Astrocyte (in vitro differentiated cells and primary cell): ENCODE results near the gene PCDH17. TPM values are rescaled to one million over a fixed set of nuclear protein-coding genes. Genes with fewer than 3 reads are reported as not detected.

ENCODE experiments used
- DNase-seq: peaks from one replicate; pipeline ENCODE4 v3.0.0-alpha.2; 2010; ENCODE audit warnings: low read depth
- FAIRE-seq: peaks from 2 replicates; lab custom pipeline; 2011; peaks lifted over from hg19 to GRCh38; lab: Jason Lieb, UNC
- H2AFZ ChIP-seq: 2 replicates; pipeline ENCODE4 v1.6.0; 2012; ENCODE audit warnings: low read depth, low read length, inconsistent platforms
- H3K27ac ChIP-seq: 2 replicates; pipeline ENCODE4 v1.5.1; 2011; ENCODE audit warnings: low read depth, low read length, inconsistent platforms
- H3K27me3 ChIP-seq: 2 replicates; pipeline ENCODE4 v1.6.0; 2011; ENCODE audit warnings: low read length, inconsistent platforms; ENCODE audit not compliant: insufficient read depth
- H3K36me3 ChIP-seq: 2 replicates; pipeline ENCODE4 v1.5.1; 2011; ENCODE audit warnings: low read length, inconsistent platforms; ENCODE audit not compliant: insufficient read depth
- H3K4me1 ChIP-seq: 2 replicates; pipeline ENCODE4 v1.5.1; 2011; ENCODE audit warnings: low read length, inconsistent platforms; ENCODE audit not compliant: insufficient read depth
- H3K4me2 ChIP-seq: 2 replicates; pipeline ENCODE4 v1.6.0; 2012; ENCODE audit warnings: low read length, inconsistent platforms
- H3K4me3 ChIP-seq: 2 replicates; pipeline ENCODE4 v1.5.1; 2011; ENCODE audit warnings: low read depth, mild to moderate bottlenecking, low read length, inconsistent platforms; ENCODE audit not compliant: insufficient read depth
- H3K79me2 ChIP-seq: 2 replicates; pipeline ENCODE4 v1.6.0; 2012; ENCODE audit warnings: mild to moderate bottlenecking, low read length, inconsistent platforms; ENCODE audit not compliant: insufficient read depth
- H3K9ac ChIP-seq: 2 replicates; pipeline ENCODE4 v1.6.0; 2012; ENCODE audit warnings: mild to moderate bottlenecking, low read length, inconsistent platforms
- H3K9me3 ChIP-seq: 2 replicates; pipeline ENCODE4 v1.5.1; 2012; ENCODE audit warnings: low read depth, mild to moderate bottlenecking, low read length, inconsistent platforms; ENCODE audit not compliant: insufficient read depth
- H4K20me1 ChIP-seq: 2 replicates; pipeline ENCODE4 v1.6.0; 2012; ENCODE audit warnings: low read length, inconsistent platforms; ENCODE audit not compliant: insufficient read depth
- H3K27ac Mint-ChIP-seq: one replicate; pipeline ENCODE4 v1.8.0; 2021; ENCODE audit warnings: mild to moderate bottlenecking, mixed read lengths; ENCODE audit not compliant: unreplicated experiment
- H3K27me3 Mint-ChIP-seq: one replicate; pipeline ENCODE4 v1.8.0; 2021; ENCODE audit warnings: low read depth, mixed read lengths; ENCODE audit not compliant: unreplicated experiment
- H3K36me3 Mint-ChIP-seq: one replicate; pipeline ENCODE4 v1.8.0; 2021; ENCODE audit warnings: low read depth, mixed read lengths; ENCODE audit not compliant: unreplicated experiment
- H3K4me1 Mint-ChIP-seq: one replicate; pipeline ENCODE4 v1.8.0; 2021; ENCODE audit warnings: low read depth, mixed read lengths; ENCODE audit not compliant: unreplicated experiment
- H3K4me3 Mint-ChIP-seq: one replicate; pipeline ENCODE4 v1.8.0; 2021; ENCODE audit warnings: mild to moderate bottlenecking, moderate library complexity, mixed read lengths; ENCODE audit not compliant: unreplicated experiment
- H3K9me3 Mint-ChIP-seq: one replicate; pipeline ENCODE4 v1.8.0; 2021; ENCODE audit warnings: mild to moderate bottlenecking, mixed read lengths; ENCODE audit not compliant: unreplicated experiment
- EZH2 ChIP-seq: IDR thresholded peaks from 2 replicates; pipeline ENCODE4 v1.6.1; 2012; ENCODE audit warnings: mild to moderate bottlenecking, low read length, inconsistent platforms; ENCODE audit not compliant: insufficient read depth
- total RNA-seq: library from RNA; stranded (reverse); gene quantifications from 2 replicates; pipeline ENCODE4 v1.2.1, GENCODE V29; 2021
- TF ChIP-seq, protein P1 (sequence below): IDR thresholded peaks from 2 replicates; pipeline ENCODE4 v1.5.1; 2011; ENCODE audit warnings: low read depth, mild to moderate bottlenecking, inconsistent platforms, low read length, moderate library complexity; ENCODE audit not compliant: insufficient read depth

The PCDH17 gene
- total RNA-seq, 1 donor from 2014 or later: 2.1 TPM

DNA sequence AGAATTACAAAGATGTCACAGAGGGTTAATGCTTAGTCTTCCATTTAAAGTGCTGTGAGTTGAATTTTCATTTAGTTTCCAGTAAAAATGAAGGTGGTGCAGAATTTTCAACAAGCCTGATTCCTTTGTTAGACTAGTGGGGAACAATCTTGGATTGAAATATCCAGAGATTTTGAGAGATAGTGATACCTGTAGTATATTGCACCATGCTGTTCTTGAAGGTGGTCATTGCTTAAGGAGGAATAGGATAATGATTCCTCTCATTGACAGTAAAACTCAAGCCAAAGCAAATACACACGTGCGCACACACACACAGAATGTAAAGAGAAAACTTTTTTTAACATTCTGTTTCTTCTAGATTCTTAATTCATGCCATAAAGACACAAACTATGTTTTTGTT, 5.3 kb downstream of the PCDH17 start:
- peaks cover 9% of the 10 kb centered on the region for H3K9me3 ChIP-seq
- TF ChIP-seq EZH2: no peak
- TF ChIP-seq, protein P1, sequence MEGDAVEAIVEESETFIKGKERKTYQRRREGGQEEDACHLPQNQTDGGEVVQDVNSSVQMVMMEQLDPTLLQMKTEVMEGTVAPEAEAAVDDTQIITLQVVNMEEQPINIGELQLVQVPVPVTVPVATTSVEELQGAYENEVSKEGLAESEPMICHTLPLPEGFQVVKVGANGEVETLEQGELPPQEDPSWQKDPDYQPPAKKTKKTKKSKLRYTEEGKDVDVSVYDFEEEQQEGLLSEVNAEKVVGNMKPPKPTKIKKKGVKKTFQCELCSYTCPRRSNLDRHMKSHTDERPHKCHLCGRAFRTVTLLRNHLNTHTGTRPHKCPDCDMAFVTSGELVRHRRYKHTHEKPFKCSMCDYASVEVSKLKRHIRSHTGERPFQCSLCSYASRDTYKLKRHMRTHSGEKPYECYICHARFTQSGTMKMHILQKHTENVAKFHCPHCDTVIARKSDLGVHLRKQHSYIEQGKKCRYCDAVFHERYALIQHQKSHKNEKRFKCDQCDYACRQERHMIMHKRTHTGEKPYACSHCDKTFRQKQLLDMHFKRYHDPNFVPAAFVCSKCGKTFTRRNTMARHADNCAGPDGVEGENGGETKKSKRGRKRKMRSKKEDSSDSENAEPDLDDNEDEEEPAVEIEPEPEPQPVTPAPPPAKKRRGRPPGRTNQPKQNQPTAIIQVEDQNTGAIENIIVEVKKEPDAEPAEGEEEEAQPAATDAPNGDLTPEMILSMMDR: no peak
- FAIRE-seq (no peak), DNase-seq (no peak)
- H3K27ac Mint-ChIP-seq: no peak overlapping the region
- H3K27me3 ChIP-seq: peaks cover 28% of the 10 kb centered on the region
- H3K9me3 Mint-ChIP-seq: peaks cover 17% of the 10 kb centered on the region
- H3K4me2 ChIP-seq: no peak overlapping the region
- no peak overlapping the region for H3K9ac ChIP-seq
- H3K36me3 ChIP-seq: no peaks in the 10 kb centered on the region
- no peak overlapping the region for H3K4me3 ChIP-seq
- no peaks in the 10 kb centered on the region for H4K20me1 ChIP-seq
- H3K79me2 ChIP-seq: no peaks in the 10 kb centered on the region
- H2AFZ ChIP-seq: no peak overlapping the region
- no peaks in the 10 kb centered on the region for H3K36me3 Mint-ChIP-seq
- H3K27ac ChIP-seq: no peak overlapping the region
- no peaks in the 10 kb centered on the region for H3K4me1 ChIP-seq
- H3K27me3 Mint-ChIP-seq: peaks cover 28% of the 10 kb centered on the region
- no peaks in the 10 kb centered on the region for H3K4me1 Mint-ChIP-seq
- no peak overlapping the region for H3K4me3 Mint-ChIP-seq

DNA sequence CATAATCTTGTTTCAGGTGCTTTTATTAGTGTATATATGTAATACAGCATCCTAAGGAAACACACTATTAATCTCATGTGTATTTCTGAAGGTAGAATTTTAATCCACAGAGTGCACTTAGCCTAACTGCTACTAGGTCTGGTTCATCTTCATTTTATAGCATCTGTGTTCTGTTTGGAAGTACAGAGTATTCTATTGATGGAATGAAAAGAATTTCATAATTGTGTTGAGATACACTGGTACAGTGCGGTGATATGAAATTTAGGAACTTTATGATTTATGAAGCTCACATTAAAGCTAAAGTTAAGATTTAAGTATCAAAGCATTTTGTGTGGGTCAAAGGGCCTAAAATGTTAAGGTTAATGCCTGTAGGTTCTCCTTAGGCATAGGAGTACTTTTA, 6.0 kb downstream of the PCDH17 start:
- Mint-ChIP-seq H3K4me3 (no peak overlapping the region), H3K27ac (no peak overlapping the region), H3K36me3 (no peaks in the 10 kb centered on the region), H3K27me3 (peaks cover 21% of the 10 kb centered on the region), H3K4me1 (no peaks in the 10 kb centered on the region), H3K9me3 (peaks cover 12% of the 10 kb centered on the region)
- no peak for FAIRE-seq
- no peak overlapping the region for H3K4me2 ChIP-seq
- H3K4me3 ChIP-seq: no peak overlapping the region
- no peaks in the 10 kb centered on the region for H3K4me1 ChIP-seq
- no peak overlapping the region for H2AFZ ChIP-seq
- no peaks in the 10 kb centered on the region for H3K79me2 ChIP-seq
- TF ChIP-seq, protein P1: no peak
- TF ChIP-seq EZH2: no peak
- no peaks in the 10 kb centered on the region for H3K36me3 ChIP-seq
- H3K9me3 ChIP-seq: peaks cover 9% of the 10 kb centered on the region
- no peaks in the 10 kb centered on the region for H4K20me1 ChIP-seq
- no peak overlapping the region for H3K9ac ChIP-seq
- no peak for DNase-seq
- H3K27me3 ChIP-seq: peaks cover 25% of the 10 kb centered on the region
- no peak overlapping the region for H3K27ac ChIP-seq

DNA sequence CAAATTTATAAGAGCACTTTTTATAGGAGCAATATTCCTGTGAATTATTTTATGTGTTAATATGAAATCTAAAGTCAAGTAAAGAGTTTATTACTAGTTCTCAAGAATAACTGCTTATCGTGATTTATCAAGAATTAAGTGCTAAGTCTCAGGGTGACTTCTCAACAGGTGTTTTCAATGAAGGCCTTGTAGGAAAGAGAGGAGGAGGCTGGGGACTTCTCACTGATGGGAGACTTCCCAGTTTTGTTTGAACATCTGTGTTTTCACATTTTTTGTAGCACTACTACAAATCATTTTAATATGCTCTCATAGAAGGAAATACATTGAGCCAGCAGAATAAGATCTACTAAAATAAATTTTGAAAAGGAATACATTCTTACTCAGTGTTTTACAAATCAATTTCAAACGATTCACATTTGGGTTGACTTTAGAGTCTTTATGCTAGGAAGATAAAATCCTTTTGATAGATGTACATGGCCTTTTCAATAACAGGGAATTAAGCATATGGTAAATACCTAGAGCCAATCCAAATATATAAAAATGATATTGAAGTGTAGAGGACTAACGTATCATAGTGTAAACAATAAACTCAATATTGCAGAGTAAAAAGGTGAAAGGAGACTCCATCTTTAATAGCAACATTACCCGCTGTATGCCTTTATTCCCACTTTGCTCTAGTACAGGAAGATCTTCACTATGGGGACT, 6.8 kb downstream of the PCDH17 start:
- Histone ChIP-seq H3K9ac (no peak overlapping the region), H3K4me1 (no peaks in the 10 kb centered on the region), H3K36me3 (no peaks in the 10 kb centered on the region), H3K79me2 (no peaks in the 10 kb centered on the region), H4K20me1 (no peaks in the 10 kb centered on the region), H3K4me2 (no peak overlapping the region), H3K4me3 (no peak overlapping the region), H3K27ac (no peak overlapping the region), H3K27me3 (peaks cover 18% of the 10 kb centered on the region), H2AFZ (no peak overlapping the region), H3K9me3 (peaks cover 5% of the 10 kb centered on the region)
- no peaks in the 10 kb centered on the region for H3K4me1 Mint-ChIP-seq
- no peak for DNase-seq
- peaks cover 14% of the 10 kb centered on the region for H3K27me3 Mint-ChIP-seq
- FAIRE-seq: no peak
- no peak overlapping the region for H3K4me3 Mint-ChIP-seq
- peaks cover 8% of the 10 kb centered on the region for H3K9me3 Mint-ChIP-seq
- H3K36me3 Mint-ChIP-seq: no peaks in the 10 kb centered on the region
- no peak overlapping the region for H3K27ac Mint-ChIP-seq
- TF ChIP-seq EZH2: no peak
- TF ChIP-seq, protein P1: no peak
